Measurements from ENCODE around the gene SNRPA. TPM values are rescaled to one million over a fixed set of nuclear protein-coding genes. Genes with fewer than 3 reads are reported as not detected.

The SNRPA gene
- total and polyA plus RNA-seq, 2 of the 4 experiments (the other 2 are of a cell fraction), result 30.3 to 81.3 TPM

DNA sequence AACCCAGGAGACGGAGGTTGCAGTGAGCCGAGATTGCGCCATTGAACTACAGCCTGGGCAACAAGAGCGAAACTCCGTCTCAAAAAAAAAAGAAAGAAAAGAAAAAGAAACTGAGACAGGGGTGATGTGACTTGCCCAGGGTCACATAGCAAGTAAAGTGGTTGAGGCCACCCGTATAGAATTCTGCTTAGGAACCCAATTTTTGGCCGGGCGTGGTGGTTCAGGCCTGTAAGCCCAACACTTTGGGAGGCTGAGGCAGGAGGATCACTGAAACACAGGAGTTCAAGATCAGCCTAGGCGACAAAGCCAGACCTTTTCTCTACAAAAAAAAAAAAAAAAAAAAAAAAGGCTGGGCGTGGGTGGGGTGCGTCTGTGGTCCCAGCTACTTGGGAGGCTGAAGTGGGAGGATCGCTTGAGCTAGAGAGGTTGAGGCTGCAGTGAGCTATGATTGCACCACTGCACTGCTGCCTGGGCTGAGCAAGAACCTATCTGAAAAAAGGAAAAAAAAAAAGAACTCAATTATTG lies 1.3 kb downstream of the SNRPA start (continued):
- TF ChIP-seq SMC3 (IDR thresholded peaks at IDR 0.05; ENCODE audit: low read depth, low read length) (no peak), CEBPB (IDR thresholded peaks at IDR 0.05; ENCODE audit: low read depth, low read length) (no peak)

DNA sequence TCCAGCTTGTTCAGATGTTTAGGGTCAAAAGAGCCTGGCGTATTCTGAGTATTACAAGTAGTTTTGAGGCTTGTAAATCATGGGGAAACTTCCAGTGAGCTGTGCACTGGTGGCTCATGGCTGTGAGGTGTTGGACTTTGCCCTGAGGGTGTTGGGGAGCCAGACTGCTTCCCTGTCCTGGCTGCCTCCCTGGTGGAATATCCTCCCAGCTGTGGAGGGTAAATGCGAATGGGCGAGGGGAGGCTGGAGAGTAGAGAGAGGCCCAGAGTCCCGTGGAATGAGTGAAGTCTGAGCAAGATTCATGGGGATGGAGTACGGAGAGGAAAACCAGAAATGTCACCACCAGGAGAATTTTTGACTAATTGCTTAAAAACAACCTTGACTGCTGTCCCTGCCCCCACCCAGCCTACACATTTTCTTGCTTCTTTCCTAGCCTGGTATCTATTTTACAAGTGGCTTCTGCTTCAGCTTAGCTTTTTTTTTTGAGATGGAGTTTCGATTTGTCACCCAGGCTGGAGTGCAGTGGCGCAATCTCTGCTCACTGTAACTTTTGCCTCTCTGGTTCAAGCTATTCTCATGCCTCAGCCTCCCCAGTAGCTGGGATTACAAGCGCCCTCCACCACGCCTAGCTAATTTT lies 3.7 kb downstream of the SNRPA start:
- H3K27ac ChIP-seq (ENCODE audit: insufficient read depth, low read length), result peak overlapping the region; percentile 40
- H2BK120ac ChIP-seq (ENCODE audit: low read depth, low read length), result no peak overlapping the region
- H2BK5ac ChIP-seq (ENCODE audit: low read depth, low read length, poor library complexity, severe bottlenecking), result no peak overlapping the region
- WGBS, 2 experiments (ENCODE audit: extremely low coverage in 2 of 2, insufficient read length in 1 of 2), result no CpG with 5 or more reads among the region's 9 CpGs
- no peak overlapping the region for H2BK15ac ChIP-seq (ENCODE audit: low read depth, low read length)
- H3K36me3 ChIP-seq (ENCODE audit: control insufficient read depth, insufficient read depth, low read length), result peaks cover 38% of the 10 kb centered on the region
- in situ Hi-C loops (cut with MboI; ENCODE audit: low sequenced_read_pairs), result no loop called here
- H3K4me1 ChIP-seq (ENCODE audit: control insufficient read depth, insufficient read depth, low read length), result peaks cover 4% of the 10 kb centered on the region
- intact Hi-C loops (cut with micrococcal nuclease), result loop anchor here (5.0 kb wide), 1 partner anchor 43 kb away; the partner anchor contains the start of gene EGLN2
- no peak overlapping the region for H3K23ac ChIP-seq (ENCODE audit: low read depth, low read length)
- H2AFZ ChIP-seq (replicated peaks; ENCODE audit: low read length, poor library complexity), result no peak overlapping the region
- no peak overlapping the region for H2AK9ac ChIP-seq (replicated peaks; ENCODE audit: low read depth, low read length, poor library complexity)
- DNase-seq, result peak; percentile 19
- H3K4me2 ChIP-seq (ENCODE audit: low read depth, low read length), result peak overlapping the region; percentile 18; the same call in 1 of the 2 replicates
- no TSS peak for BruUV-seq (replicated peaks)
- POLR2A ChIA-PET (ENCODE audit: unreplicated experiment), result interaction anchor here (0.6 kb wide), 2 partner anchors 45 to 51 kb away, joined by 4 to 6 read pairs; partner anchors contain the start of gene EGLN2
- H4K5ac ChIP-seq (ENCODE audit: low read depth, low read length), result no peak overlapping the region
- no peak for ATAC-seq (ENCODE audit: low read depth)
- no peak overlapping the region for H3K18ac ChIP-seq (ENCODE audit: low read depth, low read length)
- H3K4ac ChIP-seq (ENCODE audit: low read depth, low read length), result no peak overlapping the region
- dilution Hi-C loops (cut with HindIII; ENCODE audit: low sequenced_read_pairs, unreplicated experiment), result no loop called here
- no peak overlapping the region for H2AK5ac ChIP-seq (ENCODE audit: low read depth, low read length)
- peaks cover 13% of the 10 kb centered on the region; the same call in 1 of the 2 replicates for H3K9me1 ChIP-seq (ENCODE audit: insufficient read depth, low read length)
- no peak overlapping the region for H3K56ac ChIP-seq (ENCODE audit: extremely low read depth, insufficient read depth, low read length)
- no peaks in the 10 kb centered on the region for H3K27me3 ChIP-seq (ENCODE audit: control insufficient read depth, insufficient read depth, low read length)
- no peak overlapping the region for H4K91ac ChIP-seq (ENCODE audit: insufficient read depth, low read depth, low read length)
- TF ChIP-seq CHD1 (IDR thresholded peaks at IDR 0.05; ENCODE audit: low read depth, low read length) (no peak), CEBPB (IDR thresholded peaks at IDR 0.05; ENCODE audit: low read depth, low read length) (peak; percentile 56)
- no peak overlapping the region for H3K4me3 ChIP-seq (ENCODE audit: insufficient read depth, low read depth, low read length)
- H3K79me1 ChIP-seq (ENCODE audit: low read depth in 1 of 2, low read length in 2 of 2), result peaks cover 25 to 53% of the 10 kb centered on the region in 2 experiments
- H3K9me3 ChIP-seq (ENCODE audit: control insufficient read depth, insufficient read depth, low read length), result no peaks in the 10 kb centered on the region
- H4K8ac ChIP-seq (ENCODE audit: low read depth in 2 of 2, low read length in 2 of 2), result no peak overlapping the region
- H4K20me1 ChIP-seq (ENCODE audit: insufficient read depth, low read length), result peaks cover 35% of the 10 kb centered on the region
- H3K9ac ChIP-seq (ENCODE audit: low read depth, low read length), result 0 out of 2 replicates have a peak overlapping the region, but pooled peaks have one; percentile 10
- CTCF ChIA-PET, result no interaction called here
- H3K14ac ChIP-seq (replicated peaks; ENCODE audit: low read depth, low read length), result no peak overlapping the region
- H2BK20ac ChIP-seq (ENCODE audit: low read depth, low read length), result no peak overlapping the region
